ENCODE results near the gene PRRX2. TPM values are rescaled to one million over a fixed set of nuclear protein-coding genes. Genes with fewer than 3 reads are reported as not detected.

PRRX2 gene
- total and polyA plus RNA-seq, 9 of the 15 experiments (the other 6 are each of a cell fraction or from before 2014, with no cell fraction given), result 0.21 TPM; not detected in 8

GRCh38 chr9:129641750-129642585 is 23.5 kb upstream of the PRRX2 start, which contains the start of gene ASB6 (continued):
- no peak for TF ChIP-seq MAFG (tag; conservative IDR thresholded peaks at IDR 0.05)
- no peak for TF ChIP-seq SMARCA4 (IDR thresholded peaks at IDR 0.05)
- TF ChIP-seq ZC3H8 (IDR thresholded peaks at IDR 0.05), result no peak
- TF ChIP-seq NR3C1 (CRISPR knock-in tag; IDR thresholded peaks at IDR 0.05), result peak; percentile 71
- no peak for TF ChIP-seq MBD1 (CRISPR knock-in tag; IDR thresholded peaks at IDR 0.05)
- no peak for TF ChIP-seq E2F4 (CRISPR knock-in tag; IDR thresholded peaks at IDR 0.05; ENCODE audit: low read depth)
- TF ChIP-seq TCF7 (IDR thresholded peaks at IDR 0.05; ENCODE audit: borderline replicate concordance), result peak; percentile 79
- TF ChIP-seq MEF2A (IDR thresholded peaks at IDR 0.05; ENCODE audit: control insufficient read depth, low read depth, low read length), result no peak; the same call in 1 of the 2 replicates
- TF ChIP-seq MECOM (CRISPR knock-in tag; IDR thresholded peaks at IDR 0.05), result no peak
- TF ChIP-seq ZNF395 (CRISPR knock-in tag; IDR thresholded peaks at IDR 0.05), result no peak
- no peak for TF ChIP-seq ZMIZ1 (IDR thresholded peaks at IDR 0.05; ENCODE audit: low read depth in 2 of 2, low read length in 2 of 2)
- TF ChIP-seq ZNF655 (CRISPR knock-in tag; IDR thresholded peaks at IDR 0.05), result no peak
- no peak for TF ChIP-seq HES1 (IDR thresholded peaks at IDR 0.05; ENCODE audit: low read depth)
- peak; percentile 23; the same call in 1 of the 2 replicates for TF ChIP-seq GMEB1 (CRISPR knock-in tag; IDR thresholded peaks at IDR 0.05)
- TF ChIP-seq PHB (CRISPR knock-in tag; IDR thresholded peaks at IDR 0.05), result no peak

Measured in K562 (cell line).